ENCODE measurements around the gene PDE1A.

DNA sequence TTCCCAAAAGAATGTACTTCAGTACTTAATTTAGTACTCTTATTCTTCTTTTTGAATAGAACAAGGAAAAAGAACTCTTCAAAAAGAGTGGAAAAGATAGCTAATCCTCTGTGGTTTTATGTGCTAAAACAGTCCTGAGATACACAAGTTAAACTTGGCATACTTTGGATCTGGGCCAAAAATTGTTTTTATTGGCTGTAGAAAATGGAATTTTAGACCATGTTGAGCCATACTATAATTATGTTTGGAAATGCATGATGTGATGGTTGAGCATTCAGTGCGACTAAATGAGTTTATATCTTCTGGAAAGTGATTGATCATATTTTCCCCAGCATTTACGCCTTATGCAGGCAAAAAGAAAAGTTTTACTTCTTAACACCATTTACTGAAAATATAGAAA is 18.0 kb upstream of the PDE1A start:
- no peak for TF ChIP-seq POLR2A (IDR thresholded peaks at IDR 0.05; ENCODE audit: low read length)
- no peak for TF ChIP-seq GATA1 (IDR thresholded peaks at IDR 0.05; ENCODE audit: low read depth, low read length)
